ENCODE measurements around the gene APOH. TPM values are rescaled to one million over a fixed set of nuclear protein-coding genes. Genes with fewer than 3 reads are reported as not detected.

The APOH gene
- total and polyA plus RNA-seq, 9 of the 15 experiments (the other 6 are each of a cell fraction or from before 2014, with no cell fraction given): 1.1 TPM; not detected in 8

GRCh38 chr17:66272811-66273585, 43.8 kb upstream of the APOH start (continued):
- TF ChIP-seq HDAC2 (IDR thresholded peaks at IDR 0.05) (no peak), DIDO1 (tag; IDR thresholded peaks at IDR 0.05; ENCODE audit: low read depth) (no peak), JUN (IDR thresholded peaks at IDR 0.05; ENCODE audit: borderline replicate concordance, low read depth, low read length) (peak; percentile 83), JUN (CRISPR knock-in tag; IDR thresholded peaks at IDR 0.05; ENCODE audit: borderline replicate concordance) (no peak), KDM2B (CRISPR knock-in tag; IDR thresholded peaks at IDR 0.05) (no peak), SNAPC5 (CRISPR knock-in tag; IDR thresholded peaks at IDR 0.05) (no peak), ZNF24 (IDR thresholded peaks at IDR 0.05) (no peak), HDGF (IDR thresholded peaks at IDR 0.05) (no peak), BDP1 (IDR thresholded peaks at IDR 0.05; ENCODE audit: insufficient read depth, insufficient read length) (no peak), TARDBP (IDR thresholded peaks at IDR 0.05) (no peak), U2AF2 (optimal IDR thresholded peaks at IDR 0.05; ENCODE audit: low read depth, low read length) (no peak), PHB2 (IDR thresholded peaks at IDR 0.05; ENCODE audit: low read depth) (no peak), ZNF232 (CRISPR knock-in tag; IDR thresholded peaks at IDR 0.05) (no peak), IRF1 (CRISPR knock-in tag; IDR thresholded peaks at IDR 0.05; ENCODE audit: borderline replicate concordance) (no peak), TCFL5 (CRISPR knock-in tag; conservative IDR thresholded peaks at IDR 0.05) (no peak), GATAD2B (IDR thresholded peaks at IDR 0.05; ENCODE audit: borderline replicate concordance) (no peak), CEBPB (tag; IDR thresholded peaks at IDR 0.05) (no peak), KLF10 (CRISPR knock-in tag; IDR thresholded peaks at IDR 0.05) (no peak), NONO (IDR thresholded peaks at IDR 0.05; ENCODE audit: low read depth in 2 of 2, low read length in 1 of 2) (no peak), FOXA1 (IDR thresholded peaks at IDR 0.05; ENCODE audit: borderline replicate concordance) (no peak), CHD4 (IDR thresholded peaks at IDR 0.05; ENCODE audit: insufficient read depth, insufficient replicate concordance, low read depth, low read length, poor library complexity, severe bottlenecking) (no peak)
- TF ChIP-seq, protein P1, sequence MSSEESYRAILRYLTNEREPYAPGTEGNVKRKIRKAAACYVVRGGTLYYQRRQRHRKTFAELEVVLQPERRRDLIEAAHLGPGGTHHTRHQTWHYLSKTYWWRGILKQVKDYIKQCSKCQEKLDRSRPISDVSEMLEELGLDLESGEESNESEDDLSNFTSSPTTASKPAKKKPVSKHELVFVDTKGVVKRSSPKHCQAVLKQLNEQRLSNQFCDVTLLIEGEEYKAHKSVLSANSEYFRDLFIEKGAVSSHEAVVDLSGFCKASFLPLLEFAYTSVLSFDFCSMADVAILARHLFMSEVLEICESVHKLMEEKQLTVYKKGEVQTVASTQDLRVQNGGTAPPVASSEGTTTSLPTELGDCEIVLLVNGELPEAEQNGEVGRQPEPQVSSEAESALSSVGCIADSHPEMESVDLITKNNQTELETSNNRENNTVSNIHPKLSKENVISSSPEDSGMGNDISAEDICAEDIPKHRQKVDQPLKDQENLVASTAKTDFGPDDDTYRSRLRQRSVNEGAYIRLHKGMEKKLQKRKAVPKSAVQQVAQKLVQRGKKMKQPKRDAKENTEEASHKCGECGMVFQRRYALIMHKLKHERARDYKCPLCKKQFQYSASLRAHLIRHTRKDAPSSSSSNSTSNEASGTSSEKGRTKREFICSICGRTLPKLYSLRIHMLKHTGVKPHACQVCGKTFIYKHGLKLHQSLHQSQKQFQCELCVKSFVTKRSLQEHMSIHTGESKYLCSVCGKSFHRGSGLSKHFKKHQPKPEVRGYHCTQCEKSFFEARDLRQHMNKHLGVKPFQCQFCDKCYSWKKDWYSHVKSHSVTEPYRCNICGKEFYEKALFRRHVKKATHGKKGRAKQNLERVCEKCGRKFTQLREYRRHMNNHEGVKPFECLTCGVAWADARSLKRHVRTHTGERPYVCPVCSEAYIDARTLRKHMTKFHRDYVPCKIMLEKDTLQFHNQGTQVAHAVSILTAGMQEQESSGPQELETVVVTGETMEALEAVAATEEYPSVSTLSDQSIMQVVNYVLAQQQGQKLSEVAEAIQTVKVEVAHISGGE (CRISPR knock-in tag; IDR thresholded peaks at IDR 0.05): no peak
- TF ChIP-seq, protein P2, sequence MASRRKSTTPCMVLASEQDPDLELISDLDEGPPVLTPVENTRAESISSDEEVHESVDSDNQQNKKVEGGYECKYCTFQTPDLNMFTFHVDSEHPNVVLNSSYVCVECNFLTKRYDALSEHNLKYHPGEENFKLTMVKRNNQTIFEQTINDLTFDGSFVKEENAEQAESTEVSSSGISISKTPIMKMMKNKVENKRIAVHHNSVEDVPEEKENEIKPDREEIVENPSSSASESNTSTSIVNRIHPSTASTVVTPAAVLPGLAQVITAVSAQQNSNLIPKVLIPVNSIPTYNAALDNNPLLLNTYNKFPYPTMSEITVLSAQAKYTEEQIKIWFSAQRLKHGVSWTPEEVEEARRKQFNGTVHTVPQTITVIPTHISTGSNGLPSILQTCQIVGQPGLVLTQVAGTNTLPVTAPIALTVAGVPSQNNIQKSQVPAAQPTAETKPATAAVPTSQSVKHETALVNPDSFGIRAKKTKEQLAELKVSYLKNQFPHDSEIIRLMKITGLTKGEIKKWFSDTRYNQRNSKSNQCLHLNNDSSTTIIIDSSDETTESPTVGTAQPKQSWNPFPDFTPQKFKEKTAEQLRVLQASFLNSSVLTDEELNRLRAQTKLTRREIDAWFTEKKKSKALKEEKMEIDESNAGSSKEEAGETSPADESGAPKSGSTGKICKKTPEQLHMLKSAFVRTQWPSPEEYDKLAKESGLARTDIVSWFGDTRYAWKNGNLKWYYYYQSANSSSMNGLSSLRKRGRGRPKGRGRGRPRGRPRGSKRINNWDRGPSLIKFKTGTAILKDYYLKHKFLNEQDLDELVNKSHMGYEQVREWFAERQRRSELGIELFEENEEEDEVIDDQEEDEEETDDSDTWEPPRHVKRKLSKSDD (conservative IDR thresholded peaks at IDR 0.05; ENCODE audit: low read length): no peak

All from K562 (cell line).